ENCODE results near the gene STXBP3. TPM values are rescaled to one million over a fixed set of nuclear protein-coding genes. Genes with fewer than 3 reads are reported as not detected.

STXBP3 gene
- total RNA-seq, 1 experiment from 2014 or later = 24.4 TPM

- no TSS peak for BruUV-seq (replicated peaks)
- intact Hi-C loops (cut with micrococcal nuclease; ENCODE audit: unreplicated experiment) = no loop called here
- no peak overlapping the region for H3K27ac ChIP-seq (ENCODE audit: low read depth, low read length, poor library complexity, severe bottlenecking)
Observed at GRCh38 chr1:108703939-108704338, 42.5 kb upstream of the STXBP3 start.

GRCh38 chr1:108704496-108704895, 42.0 kb upstream of the STXBP3 start:
- H3K4me3 ChIP-seq (ENCODE audit: low read depth, low read length, poor library complexity, severe bottlenecking) = no peak overlapping the region
- no peak overlapping the region for H3K27ac ChIP-seq (ENCODE audit: low read depth, low read length, poor library complexity, severe bottlenecking)
- no TSS peak for BruUV-seq (replicated peaks)
- ChIA-PET CTCF (no interaction called here), POLR2A (ENCODE audit: low non-redundant PET) (no interaction called here)
- no peak for TF ChIP-seq CTCF (conservative IDR thresholded peaks at IDR 0.05; ENCODE audit: low read depth, low read length)
- no peak for TF ChIP-seq EZH2 (IDR thresholded peaks at IDR 0.05; ENCODE audit: borderline replicate concordance, low read depth, low read length, poor library complexity, severe bottlenecking)
- no peaks in the 10 kb centered on the region for H3K27me3 ChIP-seq (replicated peaks; ENCODE audit: insufficient read depth, low read depth, low read length, poor library complexity)
- intact Hi-C loops (cut with micrococcal nuclease; ENCODE audit: unreplicated experiment) = no loop called here
- DNase-seq (ENCODE audit: low spot score) = no peak
- peaks cover 25% of the 10 kb centered on the region for H3K36me3 ChIP-seq (ENCODE audit: insufficient read depth, low read length, poor library complexity, severe bottlenecking)
- no peaks in the 10 kb centered on the region for H3K4me1 ChIP-seq (ENCODE audit: insufficient read depth, low read length, poor library complexity, severe bottlenecking)
- no peaks in the 10 kb centered on the region for H3K9me3 ChIP-seq (ENCODE audit: low read depth, low read length, poor library complexity, severe bottlenecking)

More at GRCh38 chr1:108703939-108704338, 42.5 kb upstream of the STXBP3 start:
- CTCF ChIA-PET = no interaction called here
- H3K4me1 ChIP-seq (ENCODE audit: insufficient read depth, low read length, poor library complexity, severe bottlenecking) = no peaks in the 10 kb centered on the region
- no peak for TF ChIP-seq EZH2 (IDR thresholded peaks at IDR 0.05; ENCODE audit: borderline replicate concordance, low read depth, low read length, poor library complexity, severe bottlenecking)
- no peak for TF ChIP-seq CTCF (conservative IDR thresholded peaks at IDR 0.05; ENCODE audit: low read depth, low read length)
- no peaks in the 10 kb centered on the region for H3K9me3 ChIP-seq (ENCODE audit: low read depth, low read length, poor library complexity, severe bottlenecking)
- no peak for DNase-seq (ENCODE audit: low spot score)
- peaks cover 30% of the 10 kb centered on the region for H3K36me3 ChIP-seq (ENCODE audit: insufficient read depth, low read length, poor library complexity, severe bottlenecking)
- H3K4me3 ChIP-seq (ENCODE audit: low read depth, low read length, poor library complexity, severe bottlenecking) = no peak overlapping the region
- H3K27me3 ChIP-seq (replicated peaks; ENCODE audit: insufficient read depth, low read depth, low read length, poor library complexity) = no peaks in the 10 kb centered on the region
- POLR2A ChIA-PET (ENCODE audit: low non-redundant PET) = no interaction called here

GRCh38 chr1:108706643-108707042, 39.8 kb upstream of the STXBP3 start:
- H3K4me1 ChIP-seq (ENCODE audit: insufficient read depth, low read length, poor library complexity, severe bottlenecking) = no peaks in the 10 kb centered on the region
- H3K27me3 ChIP-seq (replicated peaks; ENCODE audit: insufficient read depth, low read depth, low read length, poor library complexity) = no peaks in the 10 kb centered on the region
- ChIA-PET CTCF (no interaction called here), POLR2A (ENCODE audit: low non-redundant PET) (no interaction called here)
- no peak overlapping the region for H3K4me3 ChIP-seq (ENCODE audit: low read depth, low read length, poor library complexity, severe bottlenecking)
- no peaks in the 10 kb centered on the region for H3K9me3 ChIP-seq (ENCODE audit: low read depth, low read length, poor library complexity, severe bottlenecking)
- BruUV-seq (replicated peaks) = no TSS peak
- no peak for DNase-seq (ENCODE audit: low spot score)
- H3K27ac ChIP-seq (ENCODE audit: low read depth, low read length, poor library complexity, severe bottlenecking) = no peak overlapping the region
- no peak for TF ChIP-seq EZH2 (IDR thresholded peaks at IDR 0.05; ENCODE audit: borderline replicate concordance, low read depth, low read length, poor library complexity, severe bottlenecking)
- no peak for TF ChIP-seq CTCF (conservative IDR thresholded peaks at IDR 0.05; ENCODE audit: low read depth, low read length)
- H3K36me3 ChIP-seq (ENCODE audit: insufficient read depth, low read length, poor library complexity, severe bottlenecking) = peaks cover 4% of the 10 kb centered on the region
- intact Hi-C loops (cut with micrococcal nuclease; ENCODE audit: unreplicated experiment) = no loop called here

Measured in A673 (cell line).